NB4 (cell line): ENCODE measurements around the gene ORC4.

Experiments used
- CTCF ChIP-seq: IDR thresholded peaks from one replicate; pipeline ENCODE4 v1.5.1; 2012; ENCODE audit warnings: low read depth, low read length
- MAX ChIP-seq: IDR thresholded peaks from 2 replicates; pipeline ENCODE4 v1.6.1; 2011; ENCODE audit warnings: low read depth, low read length
- POLR2A ChIP-seq: IDR thresholded peaks from 2 replicates; pipeline ENCODE4 v1.6.1; 2011; ENCODE audit warnings: mild to moderate bottlenecking; ENCODE audit not compliant: insufficient read length; ENCODE audit errors: extremely low read depth

GRCh38 chr2:147917161-147917560, 103.4 kb downstream of the ORC4 start:
- TF ChIP-seq CTCF = no peak
- no peak for TF ChIP-seq POLR2A
- no peak for TF ChIP-seq MAX
